ENCODE measurements around the gene RMRP. TPM values are rescaled to one million over a fixed set of nuclear protein-coding genes. Genes with fewer than 3 reads are reported as not detected.

Gene RMRP
- total and polyA plus RNA-seq, 10 of the 15 experiments (the other 5 are each of a cell fraction or from before 2014, with no cell fraction given) = 12.0 to 42,450 (median 6,418) TPM; not detected in 4

GRCh38 chr9:35608221-35608620 lies 49.6 kb downstream of the RMRP start:
- ATAC-seq (no peak), DNase-seq (ENCODE audit: low read depth, low spot score) (no peak), FAIRE-seq (no peak)
- Histone ChIP-seq H2AFZ (ENCODE audit: control insufficient read depth, low read depth, low read length) (no peak overlapping the region), H3K9me3 (replicated peaks; ENCODE audit: control insufficient read depth, insufficient read depth, low read length) (no peaks in the 10 kb centered on the region), H3K27ac (ENCODE audit: control insufficient read depth, insufficient read depth) (no peak overlapping the region), H3K4me2 (ENCODE audit: control insufficient read depth, insufficient read depth) (no peak overlapping the region), H3K9ac (ENCODE audit: control insufficient read depth, insufficient read depth, low read length) (no peak overlapping the region), H3K4me3 (no peak overlapping the region), H3K27me3 (replicated peaks in 1 of 2; ENCODE audit: control insufficient read depth in 2 of 2, insufficient read depth in 2 of 2, low read length in 1 of 2) (no peaks in the 10 kb centered on the region), H3K36me3 (ENCODE audit: control insufficient read depth in 2 of 2, insufficient read depth in 2 of 2, low read length in 1 of 2) (no peaks in the 10 kb centered on the region; a peak in 1 of 4 replicates), H3K4me1 (ENCODE audit: control insufficient read depth, insufficient read depth, low read length) (peaks cover 5% of the 10 kb centered on the region), H4K20me1 (ENCODE audit: control insufficient read depth, insufficient read depth) (no peaks in the 10 kb centered on the region), H3K79me2 (ENCODE audit: control insufficient read depth, insufficient read depth, low read length) (no peaks in the 10 kb centered on the region; the same call in 1 of the 2 replicates)
- BruUV-seq (replicated peaks) = no TSS peak
- SMC1A ChIA-PET (ENCODE audit: uncharacterized antibody, unreplicated experiment) = no interaction called here
- WGBS (ENCODE audit: insufficient coverage, insufficient replicate concordance, low lambda C conversion rate, missing lambda C conversion rate) = 87% methylated on average over 7 of the region's 7 CpGs
- RAD21 ChIA-PET (ENCODE audit: unreplicated experiment) = no interaction called here
- CTCF ChIA-PET = interaction anchor here (0.7 to 1.8 kb wide), 6 partner anchors 15 to 215 kb away, joined by 3 to 5 read pairs (median 3); no protein-coding TSS in a partner anchor
- in situ Hi-C loops (cut with MboI) (loop anchor here (5.0 kb wide), 1 partner anchor 119 kb away; no protein-coding TSS in a partner anchor), intact Hi-C loops (cut with micrococcal nuclease; ENCODE audit: unreplicated experiment) (loop anchor here (10.0 kb wide), 2 partner anchors 207 to 493 kb away; partner anchors contain the start of genes ATOSB, HINT2 and SPAG8)
- POLR2A ChIA-PET = interaction anchor here (1.2 kb wide), 1 partner anchor 38 kb away, joined by 4 read pairs; no protein-coding TSS in a partner anchor
- TF ChIP-seq, protein P1, sequence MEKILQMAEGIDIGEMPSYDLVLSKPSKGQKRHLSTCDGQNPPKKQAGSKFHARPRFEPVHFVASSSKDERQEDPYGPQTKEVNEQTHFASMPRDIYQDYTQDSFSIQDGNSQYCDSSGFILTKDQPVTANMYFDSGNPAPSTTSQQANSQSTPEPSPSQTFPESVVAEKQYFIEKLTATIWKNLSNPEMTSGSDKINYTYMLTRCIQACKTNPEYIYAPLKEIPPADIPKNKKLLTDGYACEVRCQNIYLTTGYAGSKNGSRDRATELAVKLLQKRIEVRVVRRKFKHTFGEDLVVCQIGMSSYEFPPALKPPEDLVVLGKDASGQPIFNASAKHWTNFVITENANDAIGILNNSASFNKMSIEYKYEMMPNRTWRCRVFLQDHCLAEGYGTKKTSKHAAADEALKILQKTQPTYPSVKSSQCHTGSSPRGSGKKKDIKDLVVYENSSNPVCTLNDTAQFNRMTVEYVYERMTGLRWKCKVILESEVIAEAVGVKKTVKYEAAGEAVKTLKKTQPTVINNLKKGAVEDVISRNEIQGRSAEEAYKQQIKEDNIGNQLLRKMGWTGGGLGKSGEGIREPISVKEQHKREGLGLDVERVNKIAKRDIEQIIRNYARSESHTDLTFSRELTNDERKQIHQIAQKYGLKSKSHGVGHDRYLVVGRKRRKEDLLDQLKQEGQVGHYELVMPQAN (conservative IDR thresholded peaks at IDR 0.05) = no peak
- TF ChIP-seq CEBPB (IDR thresholded peaks at IDR 0.05; ENCODE audit: borderline replicate concordance in 1 of 2, low read depth in 2 of 2, low read length in 2 of 2) = no peak
- TF ChIP-seq HCFC1 (IDR thresholded peaks at IDR 0.05; ENCODE audit: low read length) = no peak
- TF ChIP-seq MEF2A (IDR thresholded peaks at IDR 0.05; ENCODE audit: insufficient read depth, low read depth, low read length) = no peak
- TF ChIP-seq ZZZ3 (IDR thresholded peaks at IDR 0.05; ENCODE audit: control insufficient read depth, insufficient read length, low read depth) = no peak
- no peak for TF ChIP-seq SREBF1 (IDR thresholded peaks at IDR 0.05; ENCODE audit: low read length)
- TF ChIP-seq RBBP5 (conservative IDR thresholded peaks at IDR 0.05) = no peak
- TF ChIP-seq EP300 (IDR thresholded peaks at IDR 0.05; ENCODE audit: borderline replicate concordance in 1 of 2, control insufficient read depth in 1 of 2, low read depth in 2 of 2, low read length in 2 of 2) = no peak
- no peak for TF ChIP-seq ZNF217 (IDR thresholded peaks at IDR 0.05)
- no peak for TF ChIP-seq TCF3 (IDR thresholded peaks at IDR 0.05; ENCODE audit: borderline replicate concordance, insufficient read depth, low read depth, low read length)
- no peak for TF ChIP-seq CBX3 (IDR thresholded peaks at IDR 0.05; ENCODE audit: borderline replicate concordance, low read depth)
- TF ChIP-seq NRF1 (conservative IDR thresholded peaks at IDR 0.05; ENCODE audit: low read depth, low read length) = no peak
- TF ChIP-seq, protein P2, sequence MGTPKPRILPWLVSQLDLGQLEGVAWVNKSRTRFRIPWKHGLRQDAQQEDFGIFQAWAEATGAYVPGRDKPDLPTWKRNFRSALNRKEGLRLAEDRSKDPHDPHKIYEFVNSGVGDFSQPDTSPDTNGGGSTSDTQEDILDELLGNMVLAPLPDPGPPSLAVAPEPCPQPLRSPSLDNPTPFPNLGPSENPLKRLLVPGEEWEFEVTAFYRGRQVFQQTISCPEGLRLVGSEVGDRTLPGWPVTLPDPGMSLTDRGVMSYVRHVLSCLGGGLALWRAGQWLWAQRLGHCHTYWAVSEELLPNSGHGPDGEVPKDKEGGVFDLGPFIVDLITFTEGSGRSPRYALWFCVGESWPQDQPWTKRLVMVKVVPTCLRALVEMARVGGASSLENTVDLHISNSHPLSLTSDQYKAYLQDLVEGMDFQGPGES (IDR thresholded peaks at IDR 0.05) = no peak
- no peak for TF ChIP-seq BRCA1 (IDR thresholded peaks at IDR 0.05; ENCODE audit: low read depth, low read length)
- TF ChIP-seq, protein P3, sequence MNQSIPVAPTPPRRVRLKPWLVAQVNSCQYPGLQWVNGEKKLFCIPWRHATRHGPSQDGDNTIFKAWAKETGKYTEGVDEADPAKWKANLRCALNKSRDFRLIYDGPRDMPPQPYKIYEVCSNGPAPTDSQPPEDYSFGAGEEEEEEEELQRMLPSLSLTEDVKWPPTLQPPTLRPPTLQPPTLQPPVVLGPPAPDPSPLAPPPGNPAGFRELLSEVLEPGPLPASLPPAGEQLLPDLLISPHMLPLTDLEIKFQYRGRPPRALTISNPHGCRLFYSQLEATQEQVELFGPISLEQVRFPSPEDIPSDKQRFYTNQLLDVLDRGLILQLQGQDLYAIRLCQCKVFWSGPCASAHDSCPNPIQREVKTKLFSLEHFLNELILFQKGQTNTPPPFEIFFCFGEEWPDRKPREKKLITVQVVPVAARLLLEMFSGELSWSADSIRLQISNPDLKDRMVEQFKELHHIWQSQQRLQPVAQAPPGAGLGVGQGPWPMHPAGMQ (IDR thresholded peaks at IDR 0.05; ENCODE audit: borderline replicate concordance) = no peak
- TF ChIP-seq SUPT20H (IDR thresholded peaks at IDR 0.05; ENCODE audit: borderline replicate concordance, control insufficient read depth, low read depth, low read length) = no peak
- TF ChIP-seq STAT1 (conservative IDR thresholded peaks at IDR 0.05) = no peak
- TF ChIP-seq IRF4 (IDR thresholded peaks at IDR 0.05; ENCODE audit: low read depth, low read length) = no peak
- no peak for TF ChIP-seq CHD4 (IDR thresholded peaks at IDR 0.05)
